Stimulated activated CD4-positive, alpha-beta T cell treated with anti-CD3 and anti-CD28 coated beads, Interleukin-1b, Interleukin-23, amount 100 ng/mL, for 48 hours (primary cell): ENCODE results near the gene NUTM2G.
A peak's percentile ranks its signal among the peaks of the same experiment; 100 is the strongest.
"Not testable (repeated sequence)": the region's sequence is repeated elsewhere in the genome, so short reads cannot be mapped to it uniquely, and the experiment has no call there.

Source experiments
- DNase-seq: peaks from one replicate; pipeline ENCODE4 v3.0.0-alpha.2; 2020

Gene NUTM2G

GRCh38 chr9:96928543-96928942 is at the start of gene NUTM2G:
NUTM2G (plus strand) TSS chr9:96928843; CDS start chr9:96929025, 182 bp downstream.
- not testable (repeated sequence) for DNase-seq

- no peak for DNase-seq
These were observed 44.7 kb upstream of the NUTM2G start for GRCh38 chr9:96883922-96884321.

GRCh38 chr9:96884443-96884842 is 44.2 kb upstream of the NUTM2G start:
- peak; percentile 9 for DNase-seq

GRCh38 chr9:96885424-96885823 is 43.2 kb upstream of the NUTM2G start:
- DNase-seq = no peak

- no peak for DNase-seq
These were observed 40.1 kb upstream of the NUTM2G start for GRCh38 chr9:96888591-96888990.

- DNase-seq = no peak
These were observed 36.5 kb upstream of the NUTM2G start for GRCh38 chr9:96892131-96892530.

GRCh38 chr9:96900010-96900409 is 28.6 kb upstream of the NUTM2G start:
- not testable (repeated sequence) for DNase-seq

GRCh38 chr9:96904947-96905722 is 23.5 kb upstream of the NUTM2G start:
- DNase-seq = not testable (repeated sequence)

GRCh38 chr9:96908479-96908878 is 20.2 kb upstream of the NUTM2G start:
- not testable (repeated sequence) for DNase-seq

- not testable (repeated sequence) for DNase-seq
These were observed 13.1 kb upstream of the NUTM2G start for GRCh38 chr9:96915539-96915938.

GRCh38 chr9:96916531-96916930 is 12.1 kb upstream of the NUTM2G start:
- not testable (repeated sequence) for DNase-seq

GRCh38 chr9:96918550-96918949 is 10.1 kb upstream of the NUTM2G start:
- not testable (repeated sequence) for DNase-seq

- not testable (repeated sequence) for DNase-seq
These were observed 7.8 kb upstream of the NUTM2G start for GRCh38 chr9:96920803-96921202.

GRCh38 chr9:96925587-96925986 is 3.1 kb upstream of the NUTM2G start:
- not testable (repeated sequence) for DNase-seq

- not testable (repeated sequence) for DNase-seq
These were observed 3.0 kb downstream of the NUTM2G start for GRCh38 chr9:96931665-96932064.

- DNase-seq = not testable (repeated sequence)
These were observed 5.5 kb downstream of the NUTM2G start for GRCh38 chr9:96934097-96934496.

GRCh38 chr9:96934706-96935105 is 6.1 kb downstream of the NUTM2G start:
- DNase-seq = not testable (repeated sequence)

- not testable (repeated sequence) for DNase-seq
These were observed 6.8 kb downstream of the NUTM2G start for GRCh38 chr9:96935401-96935800.

- not testable (repeated sequence) for DNase-seq
These were observed 8.8 kb downstream of the NUTM2G start for GRCh38 chr9:96937442-96937841.

GRCh38 chr9:96938957-96939665 is 10.5 kb downstream of the NUTM2G start:
- DNase-seq = not testable (repeated sequence)

- not testable (repeated sequence) for DNase-seq
These were observed 12.3 kb downstream of the NUTM2G start for GRCh38 chr9:96940982-96941381.

- DNase-seq = not testable (repeated sequence)
These were observed 13.0 kb downstream of the NUTM2G start for GRCh38 chr9:96941628-96942027.

- not testable (repeated sequence) for DNase-seq
These were observed 13.5 kb downstream of the NUTM2G start for GRCh38 chr9:96942181-96942580.

- DNase-seq = not testable (repeated sequence)
These were observed 20.7 kb downstream of the NUTM2G start for GRCh38 chr9:96949346-96949745.
